A549 (cell line): ENCODE measurements around the gene KIF21A. TPM values are rescaled to one million over a fixed set of nuclear protein-coding genes. Genes with fewer than 3 reads are reported as not detected.

Experiments used
- ATAC-seq, 2 experiments: fragments of 200-7000 bp in 1 of 2; fragments of >200 bp in 1 of 2; cut with Nextera tagmentation in 1 of 2; cut with Tn5 transposase in 1 of 2; 3 replicates each; pipeline versions ENCODE4 v1.8.0 to v1.9.1; 2018 to 2020; ENCODE audit warnings: mild to moderate bottlenecking in 1 of 2, moderate library complexity in 1 of 2
- CTCF ChIA-PET: fragments of 300-600 bp; sonication (Branson Sonifier 250); formaldehyde crosslinking; extraction: SDS; loops from one replicate; lab custom pipeline; 2021; ENCODE audit warnings: antibody characterized with exemption, inconsistent platforms; lab: Yijun Ruan, JAX
- POLR2A ChIA-PET: fragments of 350-600 bp; formaldehyde crosslinking; extraction: SDS; loops from one replicate; lab custom pipeline; 2021; ENCODE audit warnings: antibody characterized with exemption, inconsistent platforms; lab: Yijun Ruan, JAX
- DNase-seq, 2 experiments: peaks; one replicate each; pipeline versions ENCODE4 v3.0.0 to v3.0.0-alpha.2; 2011 to 2016; ENCODE audit warnings: low read depth in 1 of 2, low spot score in 1 of 2
- FAIRE-seq: peaks from 2 replicates; lab custom pipeline; 2011; peaks lifted over from hg19 to GRCh38; lab: Jason Lieb, UNC
- H3K27ac ChIP-seq, 2 experiments: fragments of >200 bp; sonication (Bioruptor Twin); formaldehyde crosslinking; 3 replicates each; pipeline ENCODE4 v1.5.1; 2016 to 2017
- H3K4me1 ChIP-seq: fragments of >200 bp; sonication (Bioruptor Twin); formaldehyde crosslinking; 3 replicates; pipeline ENCODE4 v1.6.1; 2016
- H3K4me2 ChIP-seq: fragments of >200 bp; sonication (Bioruptor Twin); formaldehyde crosslinking; 3 replicates; pipeline ENCODE4 v1.6.1; 2016
- H3K4me3 ChIP-seq: fragments of >200 bp; sonication (Bioruptor Twin); formaldehyde crosslinking; 3 replicates; pipeline ENCODE4 v1.5.1; 2016
- H3K9me3 ChIP-seq: fragments of >200 bp; sonication (Bioruptor Twin); formaldehyde crosslinking; 3 replicates; pipeline ENCODE4 v1.6.1; 2016
- BHLHE40 ChIP-seq: IDR thresholded peaks from 2 replicates; pipeline ENCODE4 v1.6.1; 2012; ENCODE audit warnings: low read depth, low read length, inconsistent platforms
- CEBPB ChIP-seq, 2 experiments: fragments of >200 bp in 1 of 2; sonication (Bioruptor Twin) in 1 of 2; formaldehyde crosslinking in 1 of 2; IDR thresholded peaks; 2 replicates each; pipeline ENCODE4 v1.6.1; 2012 to 2016
- CHD2 ChIP-seq: fragments of 150-350 bp; IDR thresholded peaks from 2 replicates; pipeline ENCODE4 v1.6.1; 2014; ENCODE audit warnings: low read length; ENCODE audit not compliant: partially characterized antibody
- E2F6 ChIP-seq: IDR thresholded peaks from 2 replicates; pipeline ENCODE4 v1.6.1; 2012; ENCODE audit warnings: low read depth, borderline replicate concordance
- EHMT2 ChIP-seq: fragments of 200-600 bp; sonication (generic); IDR thresholded peaks from 2 replicates; pipeline ENCODE4 v1.6.1; 2016; ENCODE audit warnings: antibody characterized with exemption, low read depth, mild to moderate bottlenecking, moderate library complexity
- ELK1 ChIP-seq: fragments of 150-350 bp; IDR thresholded peaks from 2 replicates; pipeline ENCODE4 v1.6.1; 2014; ENCODE audit warnings: low read depth, mild to moderate bottlenecking, low read length
- EP300 ChIP-seq, 2 experiments: fragments of >200 bp; sonication (Bioruptor Twin); formaldehyde crosslinking; IDR thresholded peaks; 2 replicates in 1 of 2; 3 replicates in 1 of 2; pipeline ENCODE4 v1.6.1; 2016 to 2017
- FOSL2 ChIP-seq, 2 experiments: fragments of 450-650 bp in 1 of 2; fragments of >200 bp in 1 of 2; sonication (Bioruptor Twin) in 1 of 2; formaldehyde crosslinking; IDR thresholded peaks; 2 replicates each; pipeline versions ENCODE4 v1.5.0 to v1.6.1; 2016 to 2020; ENCODE audit warnings: mild to moderate bottlenecking in 1 of 2, moderate library complexity in 1 of 2
- FOXS1 ChIP-seq: fragments of 250-450 bp; sonication (Bioruptor Pico); IDR thresholded peaks from 2 replicates; pipeline ENCODE4 v1.5.0; 2020; ENCODE audit warnings: mild to moderate bottlenecking, moderate library complexity
- HDAC2 ChIP-seq: fragments of 200-600 bp; sonication (generic); IDR thresholded peaks from 2 replicates; pipeline ENCODE4 v1.6.1; 2016
- HEYL ChIP-seq: fragments of 250-450 bp; sonication (Bioruptor Pico); IDR thresholded peaks from 2 replicates; pipeline ENCODE4 v1.8.0; 2021; ENCODE audit warnings: mild to moderate bottlenecking, moderate library complexity
- HOXA7 ChIP-seq: fragments of 250-450 bp; sonication (Bioruptor Pico); IDR thresholded peaks from 2 replicates; pipeline ENCODE4 v1.5.0; 2020; ENCODE audit warnings: mild to moderate bottlenecking, moderate library complexity
- HOXB13 ChIP-seq: fragments of 250-450 bp; sonication (Bioruptor Pico); IDR thresholded peaks from 2 replicates; pipeline ENCODE4 v1.5.0; 2020; ENCODE audit warnings: low read depth, mild to moderate bottlenecking, moderate library complexity
- HOXB5 ChIP-seq: fragments of 250-450 bp; sonication (Bioruptor Pico); IDR thresholded peaks from 2 replicates; pipeline ENCODE4 v1.5.0; 2020; ENCODE audit warnings: mild to moderate bottlenecking, moderate library complexity
- KDM1A ChIP-seq: fragments of 200-600 bp; sonication (generic); IDR thresholded peaks from 2 replicates; pipeline ENCODE4 v1.6.1; 2016; ENCODE audit warnings: low read depth, mild to moderate bottlenecking
- KDM5A ChIP-seq: fragments of 200-600 bp; sonication (generic); IDR thresholded peaks from 2 replicates; pipeline ENCODE4 v1.6.1; 2016; ENCODE audit warnings: antibody characterized with exemption, mild to moderate bottlenecking
- POLR2A ChIP-seq: IDR thresholded peaks from 2 replicates; pipeline ENCODE4 v1.6.1; 2012; ENCODE audit warnings: mild to moderate bottlenecking, low read length
- POLR2AphosphoS2 ChIP-seq: conservative IDR thresholded peaks from 2 replicates; pipeline ENCODE4 v1.6.1; 2012; ENCODE audit warnings: low read length, improper control_type of control experiment, inconsistent platforms
- RAD21 ChIP-seq, 2 experiments: fragments of >200 bp in 1 of 2; sonication (Bioruptor Twin) in 1 of 2; formaldehyde crosslinking in 1 of 2; IDR thresholded peaks in 1 of 2; conservative IDR thresholded peaks in 1 of 2; 2 replicates in 1 of 2; 3 replicates in 1 of 2; pipeline ENCODE4 v1.6.1; 2012 to 2018; ENCODE audit warnings: inconsistent platforms in 1 of 2
- RCOR1 ChIP-seq: fragments of 150-350 bp; IDR thresholded peaks from 2 replicates; pipeline ENCODE4 v1.6.1; 2014; ENCODE audit warnings: antibody characterized with exemption, low read length, low read depth
- TFCP2L1 ChIP-seq: fragments of 250-450 bp; sonication (Bioruptor Pico); IDR thresholded peaks from 2 replicates; pipeline ENCODE4 v1.5.0; 2021; ENCODE audit warnings: mild to moderate bottlenecking
- ZC3H11A ChIP-seq: fragments of 450-650 bp; IDR thresholded peaks from 2 replicates; pipeline ENCODE4 v1.6.1; 2014; ENCODE audit warnings: antibody characterized with exemption, mild to moderate bottlenecking
- ZSCAN20 ChIP-seq: fragments of 250-450 bp; sonication (Bioruptor Pico); IDR thresholded peaks from 2 replicates; pipeline ENCODE4 v1.8.0; 2022; ENCODE audit warnings: mild to moderate bottlenecking, moderate library complexity
- WGBS: methylation state at CpG from one replicate; pipeline ENCODE4 v1.1.6; 2017; ENCODE audit errors: missing lambda C conversion rate; 5-methylcytosine and 5-hydroxymethylcytosine counted together
- polyA plus RNA-seq, 4 experiments: library from polyadenylated mRNA; depleted of rRNA in 3 of 4; stranded (reverse); fragments of >200 nt; fragmentation: RNase III in 1 of 4; extraction: RNeasy Plus Mini Kit Qiagen cat#74134 plus additional on column Dnase treatment in 1 of 4; gene quantifications; 2 replicates in 3 of 4; 3 replicates in 1 of 4; pipeline ENCODE4 v1.2.3, GENCODE V29; 2011 to 2017
- TF ChIP-seq, protein P1 (sequence below): fragments of 250-450 bp; sonication (Bioruptor Pico); IDR thresholded peaks from 2 replicates; pipeline ENCODE4 v1.5.0; 2020; ENCODE audit warnings: low read depth, mild to moderate bottlenecking, moderate library complexity
- TF ChIP-seq, protein P2 (sequence below): IDR thresholded peaks from 2 replicates; pipeline ENCODE4 v1.6.1; 2012

The KIF21A gene
- polyA plus RNA-seq, 2 of the 4 experiments (the other 2 are of a cell fraction) = 26.0 to 79.0 TPM

DNA sequence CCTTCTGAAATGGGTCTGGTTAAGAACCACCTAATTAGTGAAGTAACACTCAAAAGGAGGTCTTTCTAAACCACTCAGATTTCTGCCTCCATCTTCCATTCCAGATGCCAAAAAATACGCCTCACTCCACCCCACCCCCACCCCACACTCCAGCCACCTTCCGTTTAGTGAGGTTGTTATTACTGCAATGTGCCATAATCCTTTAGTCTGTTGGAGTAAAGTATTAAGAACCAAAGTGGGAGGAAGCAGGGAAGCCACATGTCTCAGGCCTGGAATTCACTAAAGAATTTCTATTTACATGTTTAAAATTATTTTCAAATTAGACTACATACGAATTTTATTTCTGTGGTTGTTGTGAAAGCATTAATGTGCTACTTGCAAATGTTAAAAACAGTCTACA lies 7.4 kb downstream of the KIF21A start:
- FAIRE-seq = no peak
- ATAC-seq = no peak
- Histone ChIP-seq H3K27ac (no peak overlapping the region), H3K4me3 (no peak overlapping the region), H3K4me1 (peaks cover 22% of the 10 kb centered on the region; the same call in 2 of the 3 replicates), H3K4me2 (no peak overlapping the region), H3K9me3 (no peaks in the 10 kb centered on the region)
- WGBS = 77% methylated on average over 3 of the region's 3 CpGs
- TF ChIP-seq, protein P1, sequence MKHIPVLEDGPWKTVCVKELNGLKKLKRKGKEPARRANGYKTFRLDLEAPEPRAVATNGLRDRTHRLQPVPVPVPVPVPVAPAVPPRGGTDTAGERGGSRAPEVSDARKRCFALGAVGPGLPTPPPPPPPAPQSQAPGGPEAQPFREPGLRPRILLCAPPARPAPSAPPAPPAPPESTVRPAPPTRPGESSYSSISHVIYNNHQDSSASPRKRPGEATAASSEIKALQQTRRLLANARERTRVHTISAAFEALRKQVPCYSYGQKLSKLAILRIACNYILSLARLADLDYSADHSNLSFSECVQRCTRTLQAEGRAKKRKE (CRISPR knock-in tag) = no peak
- no peak for TF ChIP-seq RCOR1
- TF ChIP-seq RAD21 (conservative IDR thresholded peaks at IDR 0.05 in 1 of 2, IDR thresholded peaks at IDR 0.05 in 1 of 2) = no peak
- TF ChIP-seq POLR2AphosphoS2 = no peak
- no peak for TF ChIP-seq ELK1
- TF ChIP-seq HEYL (CRISPR knock-in tag) = no peak
- no peak for TF ChIP-seq EP300 (IDR thresholded peaks at IDR 0.05)
- no peak for TF ChIP-seq ZSCAN20 (CRISPR knock-in tag)
- no peak for TF ChIP-seq TFCP2L1 (CRISPR knock-in tag)
- no peak for TF ChIP-seq FOXS1
- TF ChIP-seq HOXA7 = no peak
- ChIA-PET POLR2A (no interaction called here), CTCF (no interaction called here)
- no peak for DNase-seq

DNA sequence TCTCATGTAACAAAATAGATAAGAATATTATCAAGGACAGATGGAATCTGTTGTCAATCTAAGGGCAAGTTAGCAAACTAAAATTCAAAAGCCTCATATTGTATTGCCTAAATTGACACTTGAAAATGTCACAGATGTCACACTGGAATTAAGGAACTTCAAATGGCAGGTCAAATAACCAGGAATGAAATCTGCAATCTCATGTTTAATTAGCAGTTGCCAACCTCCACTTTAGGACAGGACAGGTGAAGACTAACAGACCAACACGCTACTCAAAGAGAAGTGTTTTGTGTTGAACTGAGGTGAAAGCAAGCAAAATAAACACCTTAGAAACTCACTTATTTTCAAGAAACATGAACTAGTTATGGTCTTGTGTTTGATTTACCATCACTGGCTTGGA lies 11.1 kb downstream of the KIF21A start:
- FAIRE-seq = peak; percentile 23
- 93% methylated on average over 1 of the region's 1 CpG for WGBS
- POLR2A ChIA-PET = no interaction called here
- no peak for ATAC-seq
- H3K4me1 ChIP-seq = peaks cover 15% of the 10 kb centered on the region
- no peak overlapping the region for H3K4me2 ChIP-seq
- TF ChIP-seq KDM1A (no peak), E2F6 (no peak), BHLHE40 (no peak), EP300 (IDR thresholded peaks at IDR 0.05) (no peak), ZC3H11A (no peak), POLR2A (no peak), POLR2AphosphoS2 (no peak), HOXB13 (CRISPR knock-in tag) (no peak), HOXB5 (no peak), CHD2 (no peak), CEBPB (IDR thresholded peaks at IDR 0.05) (no peak), KDM5A (no peak), EHMT2 (no peak), RAD21 (conservative IDR thresholded peaks at IDR 0.05 in 1 of 2, IDR thresholded peaks at IDR 0.05 in 1 of 2) (no peak), HDAC2 (no peak), FOSL2 (IDR thresholded peaks at IDR 0.05) (no peak), FOSL2 (CRISPR knock-in tag; IDR thresholded peaks at IDR 0.05) (no peak), ELK1 (no peak)
- TF ChIP-seq, protein P2, sequence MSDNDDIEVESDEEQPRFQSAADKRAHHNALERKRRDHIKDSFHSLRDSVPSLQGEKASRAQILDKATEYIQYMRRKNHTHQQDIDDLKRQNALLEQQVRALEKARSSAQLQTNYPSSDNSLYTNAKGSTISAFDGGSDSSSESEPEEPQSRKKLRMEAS = no peak
- TF ChIP-seq, all 56 proteins: peak for 0
- DNase-seq = no peak
- CTCF ChIA-PET = no interaction called here
- no peak overlapping the region for H3K4me3 ChIP-seq
- no peak overlapping the region for H3K27ac ChIP-seq
- H3K9me3 ChIP-seq = no peaks in the 10 kb centered on the region
